GM23338 (cell line): ENCODE measurements around the gene SCARF1. TPM values are rescaled to one million over a fixed set of nuclear protein-coding genes. Genes with fewer than 3 reads are reported as not detected.

Experiments used
- ATAC-seq: fragments of 200-7000 bp; cut with Tn5 transposase; 3 replicates; pipeline ENCODE4 v1.9.1; 2020
- DNase-seq: peaks from one replicate; pipeline ENCODE4 v3.0.0-alpha.2; 2015; ENCODE audit warnings: low spot score
- H2AFZ ChIP-seq: fragments of 200-600 bp; sonication (generic); 2 replicates; pipeline ENCODE4 v1.8.0; 2016; ENCODE audit warnings: antibody characterized with exemption, mild to moderate bottlenecking, moderate library complexity
- H3F3A ChIP-seq: fragments of 200-600 bp; sonication (generic); replicated peaks from 2 replicates; pipeline ENCODE4 v1.8.0; 2017; ENCODE audit warnings: antibody characterized with exemption, mixed run types, low read depth
- H3K27ac ChIP-seq: fragments of 200-600 bp; sonication (generic); 2 replicates; pipeline ENCODE4 v1.6.1; 2016; ENCODE audit warnings: low read depth
- H3K27me3 ChIP-seq: fragments of 200-600 bp; sonication (generic); 2 replicates; pipeline ENCODE4 v1.8.0; 2016; ENCODE audit warnings: mild to moderate bottlenecking, mixed run types, moderate library complexity; ENCODE audit not compliant: insufficient read depth
- H3K36me3 ChIP-seq: fragments of 200-600 bp; sonication (generic); 2 replicates; pipeline ENCODE4 v1.8.0; 2016; ENCODE audit warnings: mild to moderate bottlenecking; ENCODE audit not compliant: insufficient read depth
- H3K4me1 ChIP-seq: fragments of 200-600 bp; sonication (generic); 2 replicates; pipeline ENCODE4 v1.8.0; 2016; ENCODE audit warnings: mild to moderate bottlenecking, moderate library complexity; ENCODE audit not compliant: insufficient read depth
- H3K4me2 ChIP-seq: fragments of 200-600 bp; sonication (generic); 2 replicates; pipeline ENCODE4 v1.7.1; 2017; ENCODE audit warnings: mixed run types
- H3K4me3 ChIP-seq: fragments of 200-600 bp; sonication (generic); 2 replicates; pipeline ENCODE4 v1.6.1; 2016; ENCODE audit warnings: mixed run types
- H3K79me2 ChIP-seq: fragments of 200-600 bp; sonication (generic); replicated peaks from 2 replicates; pipeline ENCODE4 v1.8.0; 2017; ENCODE audit warnings: mild to moderate bottlenecking; ENCODE audit not compliant: insufficient read depth
- H3K9me2 ChIP-seq: fragments of 200-600 bp; sonication (generic); 2 replicates; pipeline ENCODE4 v1.8.0; 2017; ENCODE audit not compliant: insufficient read depth
- H4K20me1 ChIP-seq: fragments of 200-600 bp; sonication (generic); replicated peaks from 2 replicates; pipeline ENCODE4 v1.8.0; 2017; ENCODE audit warnings: mild to moderate bottlenecking; ENCODE audit not compliant: insufficient read depth
- H3K27ac Mint-ChIP-seq: 2 replicates; pipeline ENCODE4 v1.8.0; 2020; ENCODE audit warnings: inconsistent platforms, mild to moderate bottlenecking, moderate library complexity, mixed read lengths
- H3K27me3 Mint-ChIP-seq: 3 replicates; pipeline ENCODE4 v1.8.0; 2022; ENCODE audit warnings: low read depth, mild to moderate bottlenecking, moderate library complexity, mixed read lengths, inconsistent platforms; ENCODE audit not compliant: insufficient read depth, poor library complexity
- H3K36me3 Mint-ChIP-seq: 3 replicates; pipeline ENCODE4 v1.8.0; 2021; ENCODE audit warnings: low read depth, mild to moderate bottlenecking, inconsistent platforms, moderate library complexity, mixed read lengths
- H3K4me1 Mint-ChIP-seq: 3 replicates; pipeline ENCODE4 v1.8.0; 2020; ENCODE audit warnings: mild to moderate bottlenecking, inconsistent platforms, mixed read lengths
- H3K4me3 Mint-ChIP-seq: 3 replicates; pipeline ENCODE4 v1.8.0; 2021; ENCODE audit warnings: moderate library complexity, mild to moderate bottlenecking, inconsistent platforms, mixed read lengths
- H3K9me3 Mint-ChIP-seq: 3 replicates; pipeline ENCODE4 v1.8.0; 2020; ENCODE audit warnings: moderate library complexity, mild to moderate bottlenecking, inconsistent platforms, mixed read lengths
- CREB1 ChIP-seq: fragments of 250-450 bp; sonication (Bioruptor Pico); IDR thresholded peaks from 2 replicates; pipeline ENCODE4 v1.5.0; 2020; ENCODE audit warnings: low read depth, mild to moderate bottlenecking, moderate library complexity
- CTCF ChIP-seq, 2 experiments: fragments of 200-600 bp in 1 of 2; sonication (generic) in 1 of 2; conservative IDR thresholded peaks; 2 replicates each; pipeline versions ENCODE4 v1.5.1 to v1.6.1; 2016 to 2017; ENCODE audit warnings: antibody characterized with exemption in 2 of 2, low read depth in 2 of 2, mild to moderate bottlenecking in 2 of 2, moderate library complexity in 1 of 2
- ETS1 ChIP-seq: IDR thresholded peaks from 2 replicates; pipeline ENCODE4 v1.6.1; 2016; ENCODE audit warnings: antibody characterized with exemption
- EZH2 ChIP-seq: fragments of 200-600 bp; sonication (generic); IDR thresholded peaks from one replicate; pipeline ENCODE4 v1.8.0; 2017; ENCODE audit warnings: antibody characterized with exemption, mild to moderate bottlenecking, low read depth; ENCODE audit not compliant: unreplicated experiment
- EZH2phosphoT487 ChIP-seq: fragments of 200-600 bp; sonication (generic); IDR thresholded peaks from one replicate; pipeline ENCODE4 v1.8.1; 2018; ENCODE audit warnings: antibody characterized with exemption; ENCODE audit not compliant: unreplicated experiment
- JUNB ChIP-seq: IDR thresholded peaks from one replicate; pipeline ENCODE4 v1.6.1; 2016; ENCODE audit warnings: antibody characterized with exemption; ENCODE audit not compliant: unreplicated experiment
- NANOG ChIP-seq: IDR thresholded peaks from 2 replicates; pipeline ENCODE4 v1.6.1; 2016; ENCODE audit warnings: antibody characterized with exemption, borderline replicate concordance
- POLR2AphosphoS5 ChIP-seq: IDR thresholded peaks from 2 replicates; pipeline ENCODE4 v1.6.1; 2016; ENCODE audit warnings: antibody characterized with exemption, low read depth
- REST ChIP-seq: IDR thresholded peaks from one replicate; pipeline ENCODE4 v1.6.1; 2018; ENCODE audit warnings: antibody characterized with exemption; ENCODE audit not compliant: unreplicated experiment
- STAT1 ChIP-seq: IDR thresholded peaks from one replicate; pipeline ENCODE4 v1.6.1; 2016; ENCODE audit warnings: antibody characterized with exemption; ENCODE audit not compliant: unreplicated experiment
- ZNF114 ChIP-seq: fragments of 250-450 bp; sonication (Bioruptor Pico); IDR thresholded peaks from 2 replicates; pipeline ENCODE4 v1.5.0; 2020; ENCODE audit warnings: mild to moderate bottlenecking, moderate library complexity
- ZNF331 ChIP-seq: fragments of 250-450 bp; sonication (Bioruptor Pico); IDR thresholded peaks from 2 replicates; pipeline ENCODE4 v1.5.0; 2020; ENCODE audit warnings: low read depth, mild to moderate bottlenecking, moderate library complexity
- polyA plus RNA-seq: library from polyadenylated mRNA; unstranded; fragments of >200 nt; fragmentation: Nextera tagmentation; extraction: Ambion mirVana; gene quantifications from 2 replicates; pipeline ENCODE4 v1.2.1, GENCODE V29; 2016
- total RNA-seq: library from RNA; depleted of rRNA; stranded (reverse); fragments of >200 nt; shearing (Covaris generic); gene quantifications from 2 replicates; pipeline ENCODE4 v1.2.3, GENCODE V29; 2014

SCARF1 gene
- total and polyA plus RNA-seq, 2 experiments from 2014 or later, result 0.76 to 1.6 TPM

- peak; percentile 95 for DNase-seq
- peak; percentile 84 for ATAC-seq
- no peaks in the 10 kb centered on the region for H4K20me1 ChIP-seq
- H2AFZ ChIP-seq, result peak within 1 kb of the TSS; percentile 94
- Mint-ChIP-seq H3K9me3 (peaks cover 2% of the 10 kb centered on the region; the same call in 2 of the 3 replicates), H3K4me3 (peak within 1 kb of the TSS; percentile 76), H3K36me3 (no peaks in the 10 kb centered on the region; the same call in 2 of the 3 replicates), H3K27me3 (peaks cover 17% of the 10 kb centered on the region), H3K27ac (peak within 1 kb of the TSS; percentile 89), H3K4me1 (peaks cover 24% of the 10 kb centered on the region)
- H3K9me2 ChIP-seq, result no peaks in the 10 kb centered on the region
- H3K4me3 ChIP-seq, result peak within 1 kb of the TSS; percentile 86
- TF ChIP-seq NANOG (no peak), POLR2AphosphoS5 (no peak; the same call in 1 of the 2 replicates), EZH2 (no peak), CREB1 (CRISPR knock-in tag) (no peak), STAT1 (no peak), JUNB (no peak), EZH2phosphoT487 (no peak)
- H3K36me3 ChIP-seq, result no peaks in the 10 kb centered on the region
- H3K27ac ChIP-seq, result peak within 1 kb of the TSS; percentile 94
- peak within 1 kb of the TSS; percentile 98 for H3K4me2 ChIP-seq
- 0 out of 2 replicates have a peak, but pooled peaks cover 13% of the 10 kb centered on the region for H3F3A ChIP-seq
- H3K4me1 ChIP-seq, result no peaks in the 10 kb centered on the region; the same call in 1 of the 2 replicates
- no peaks in the 10 kb centered on the region for H3K79me2 ChIP-seq
- peaks cover 8% of the 10 kb centered on the region; the same call in 1 of the 2 replicates for H3K27me3 ChIP-seq
These were observed 17.3 kb downstream of the SCARF1 start, which contains the start of gene SLC43A2 for GRCh38 chr17:1627982-1628855. Gene SLC43A2 (minus strand): TSS chr17:1628834. CDS start chr17:1627874, 960 bp downstream.

- Histone ChIP-seq H3K9me2 (no peaks in the 10 kb centered on the region), H3K4me2 (peak overlapping the region; percentile 98), H3K4me3 (peak overlapping the region; percentile 86), H3K27ac (no peak overlapping the region), H3F3A (0 out of 2 replicates have a peak, but pooled peaks cover 13% of the 10 kb centered on the region), H2AFZ (peak overlapping the region; percentile 81), H3K36me3 (no peaks in the 10 kb centered on the region), H3K27me3 (peaks cover 8% of the 10 kb centered on the region; the same call in 1 of the 2 replicates), H3K79me2 (no peaks in the 10 kb centered on the region), H4K20me1 (no peaks in the 10 kb centered on the region), H3K4me1 (no peaks in the 10 kb centered on the region; the same call in 1 of the 2 replicates)
- no peak overlapping the region for H3K27ac Mint-ChIP-seq
- H3K27me3 Mint-ChIP-seq, result peaks cover 17% of the 10 kb centered on the region
- peak overlapping the region; percentile 69 for H3K4me3 Mint-ChIP-seq
- no peaks in the 10 kb centered on the region; the same call in 2 of the 3 replicates for H3K36me3 Mint-ChIP-seq
- DNase-seq (peak; percentile 56), ATAC-seq (peak; percentile 21)
- H3K9me3 Mint-ChIP-seq, result peaks cover 2% of the 10 kb centered on the region; the same call in 2 of the 3 replicates
- peaks cover 24% of the 10 kb centered on the region for H3K4me1 Mint-ChIP-seq
- no peak for TF ChIP-seq ZNF114 (CRISPR knock-in tag)
- TF ChIP-seq CREB1 (CRISPR knock-in tag), result no peak
- TF ChIP-seq REST, result no peak
- TF ChIP-seq STAT1, result no peak
- no peak for TF ChIP-seq JUNB
- TF ChIP-seq CTCF (conservative IDR thresholded peaks at IDR 0.05; ENCODE audit: low read depth in 2 of 2), result no peak
- TF ChIP-seq EZH2phosphoT487, result no peak
- no peak for TF ChIP-seq POLR2AphosphoS5
- TF ChIP-seq ETS1, result no peak
- no peak for TF ChIP-seq ZNF331 (CRISPR knock-in tag)
- TF ChIP-seq EZH2, result no peak
These were observed 18.1 kb downstream of the SCARF1 start for GRCh38 chr17:1627182-1627981.
